ENCODE measurements around the gene CR1L.

CR1L gene

GRCh38 chr1:207646944-207647579 is 2.1 kb downstream of the CR1L start:
- no peak for TF ChIP-seq EGR1 (IDR thresholded peaks at IDR 0.05)
- no peak for TF ChIP-seq NFIC (IDR thresholded peaks at IDR 0.05)
- no peak for TF ChIP-seq FOXM1 (IDR thresholded peaks at IDR 0.05; ENCODE audit: borderline replicate concordance, low read depth)
- TF ChIP-seq USF1 (IDR thresholded peaks at IDR 0.05): no peak
- TF ChIP-seq ZBTB7A (IDR thresholded peaks at IDR 0.05; ENCODE audit: low read depth): no peak
- TF ChIP-seq TEAD4 (IDR thresholded peaks at IDR 0.05): no peak
- TF ChIP-seq TCF12 (IDR thresholded peaks at IDR 0.05; ENCODE audit: low read depth): no peak
- no peak for TF ChIP-seq MAX (IDR thresholded peaks at IDR 0.05)
- TF ChIP-seq TAF1 (IDR thresholded peaks at IDR 0.05; ENCODE audit: low read depth): no peak
- no peak for TF ChIP-seq EP300 (IDR thresholded peaks at IDR 0.05; ENCODE audit: borderline replicate concordance)
- TF ChIP-seq RAD21 (IDR thresholded peaks at IDR 0.05; ENCODE audit: low read depth): no peak
- no peak for TF ChIP-seq CEBPB (IDR thresholded peaks at IDR 0.05)

DNA sequence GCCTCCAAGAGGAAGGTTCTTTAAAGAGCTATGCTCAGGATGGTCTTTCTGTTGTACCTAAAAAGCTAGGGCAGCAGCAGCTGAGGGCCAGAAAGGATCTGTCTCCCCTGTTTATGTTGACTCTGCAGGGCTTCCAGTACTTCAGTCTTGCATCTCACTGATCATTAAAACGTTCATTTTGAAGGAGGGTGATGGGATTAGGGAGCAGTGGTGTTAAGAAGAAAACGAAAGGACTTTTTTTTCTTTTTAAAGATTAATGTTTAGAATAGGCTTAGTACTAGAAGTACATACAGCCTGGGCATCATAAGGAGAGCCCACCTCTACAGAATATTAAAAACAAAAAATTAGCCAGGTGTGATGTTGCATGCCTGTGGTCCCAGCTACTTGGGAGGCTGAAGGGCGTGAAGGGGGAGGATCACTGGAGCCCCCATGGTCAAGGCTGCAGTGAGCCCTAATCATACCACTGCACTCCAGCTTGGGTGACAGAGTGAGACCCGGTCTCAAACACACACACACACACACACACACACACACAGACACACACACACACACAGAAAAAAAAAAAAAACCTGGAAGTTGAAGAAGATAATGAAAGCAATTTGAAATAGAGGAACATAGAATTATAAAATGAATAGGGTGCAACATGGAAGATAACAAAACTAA is 2.9 kb downstream of the CR1L start:
- no peak for TF ChIP-seq USF1 (IDR thresholded peaks at IDR 0.05)
- TF ChIP-seq MAX (IDR thresholded peaks at IDR 0.05): no peak
- TF ChIP-seq CREB1 (IDR thresholded peaks at IDR 0.05; ENCODE audit: low read depth): no peak
- TF ChIP-seq, protein P1, sequence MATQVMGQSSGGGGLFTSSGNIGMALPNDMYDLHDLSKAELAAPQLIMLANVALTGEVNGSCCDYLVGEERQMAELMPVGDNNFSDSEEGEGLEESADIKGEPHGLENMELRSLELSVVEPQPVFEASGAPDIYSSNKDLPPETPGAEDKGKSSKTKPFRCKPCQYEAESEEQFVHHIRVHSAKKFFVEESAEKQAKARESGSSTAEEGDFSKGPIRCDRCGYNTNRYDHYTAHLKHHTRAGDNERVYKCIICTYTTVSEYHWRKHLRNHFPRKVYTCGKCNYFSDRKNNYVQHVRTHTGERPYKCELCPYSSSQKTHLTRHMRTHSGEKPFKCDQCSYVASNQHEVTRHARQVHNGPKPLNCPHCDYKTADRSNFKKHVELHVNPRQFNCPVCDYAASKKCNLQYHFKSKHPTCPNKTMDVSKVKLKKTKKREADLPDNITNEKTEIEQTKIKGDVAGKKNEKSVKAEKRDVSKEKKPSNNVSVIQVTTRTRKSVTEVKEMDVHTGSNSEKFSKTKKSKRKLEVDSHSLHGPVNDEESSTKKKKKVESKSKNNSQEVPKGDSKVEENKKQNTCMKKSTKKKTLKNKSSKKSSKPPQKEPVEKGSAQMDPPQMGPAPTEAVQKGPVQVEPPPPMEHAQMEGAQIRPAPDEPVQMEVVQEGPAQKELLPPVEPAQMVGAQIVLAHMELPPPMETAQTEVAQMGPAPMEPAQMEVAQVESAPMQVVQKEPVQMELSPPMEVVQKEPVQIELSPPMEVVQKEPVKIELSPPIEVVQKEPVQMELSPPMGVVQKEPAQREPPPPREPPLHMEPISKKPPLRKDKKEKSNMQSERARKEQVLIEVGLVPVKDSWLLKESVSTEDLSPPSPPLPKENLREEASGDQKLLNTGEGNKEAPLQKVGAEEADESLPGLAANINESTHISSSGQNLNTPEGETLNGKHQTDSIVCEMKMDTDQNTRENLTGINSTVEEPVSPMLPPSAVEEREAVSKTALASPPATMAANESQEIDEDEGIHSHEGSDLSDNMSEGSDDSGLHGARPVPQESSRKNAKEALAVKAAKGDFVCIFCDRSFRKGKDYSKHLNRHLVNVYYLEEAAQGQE (IDR thresholded peaks at IDR 0.05; ENCODE audit: low read depth): no peak
- no peak for TF ChIP-seq EGR1 (IDR thresholded peaks at IDR 0.05)
- TF ChIP-seq EP300 (IDR thresholded peaks at IDR 0.05; ENCODE audit: borderline replicate concordance): no peak
- no peak for TF ChIP-seq NFIC (IDR thresholded peaks at IDR 0.05)
- no peak for TF ChIP-seq ZBTB7A (IDR thresholded peaks at IDR 0.05; ENCODE audit: low read depth)
- no peak for TF ChIP-seq CEBPB (IDR thresholded peaks at IDR 0.05)
- TF ChIP-seq TAF1 (IDR thresholded peaks at IDR 0.05; ENCODE audit: low read depth): no peak
- no peak for TF ChIP-seq TEAD4 (IDR thresholded peaks at IDR 0.05)
- no peak for TF ChIP-seq FOXM1 (IDR thresholded peaks at IDR 0.05; ENCODE audit: borderline replicate concordance, low read depth)
- TF ChIP-seq TCF12 (IDR thresholded peaks at IDR 0.05; ENCODE audit: low read depth): no peak
- TF ChIP-seq YY1 (IDR thresholded peaks at IDR 0.05; ENCODE audit: low read depth): no peak
- no peak for TF ChIP-seq RAD21 (IDR thresholded peaks at IDR 0.05; ENCODE audit: low read depth)

DNA sequence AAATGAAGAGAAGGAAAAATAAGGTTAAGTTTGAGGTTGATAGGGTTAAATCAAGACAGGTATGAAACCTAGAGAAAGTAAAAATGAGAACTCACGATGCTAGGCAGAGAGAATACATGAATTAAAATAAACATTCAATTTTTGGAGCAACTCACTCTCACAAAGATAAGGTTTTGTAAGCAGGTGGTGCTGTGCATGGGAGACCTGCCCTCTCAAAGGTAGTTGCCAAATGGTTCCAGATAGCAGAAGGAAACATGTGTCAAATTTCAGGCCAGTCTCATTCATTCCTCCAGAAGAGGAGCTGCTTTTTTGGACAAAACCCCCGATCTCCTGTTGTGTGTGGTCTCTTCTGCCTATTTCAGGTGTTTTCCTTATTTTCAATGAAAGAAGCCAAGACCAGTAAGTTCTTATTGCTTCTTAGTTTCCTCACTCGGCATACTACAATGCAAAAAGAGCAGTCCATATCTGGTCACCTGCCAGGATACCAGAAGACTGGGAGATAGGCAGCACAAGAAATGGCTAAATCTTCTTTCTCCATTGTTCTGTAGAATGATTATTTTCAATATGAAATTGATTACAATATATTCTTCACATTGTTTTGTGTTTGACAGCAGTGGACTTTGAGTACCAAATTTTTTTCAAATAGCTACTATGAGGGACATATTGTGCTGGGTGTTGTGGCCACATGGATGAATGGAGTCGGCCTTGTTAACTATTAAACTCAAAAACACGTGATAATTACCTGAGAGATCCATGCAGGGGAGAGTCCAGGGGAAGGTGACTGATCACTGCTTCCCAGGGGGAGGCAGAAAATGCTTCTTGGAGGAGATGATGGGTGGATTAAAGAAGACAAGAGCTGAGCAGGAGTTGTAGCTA is 3.6 kb downstream of the CR1L start:
- no peak for TF ChIP-seq CEBPB (IDR thresholded peaks at IDR 0.05)
- TF ChIP-seq TEAD4 (IDR thresholded peaks at IDR 0.05): no peak
- TF ChIP-seq ZBTB7A (IDR thresholded peaks at IDR 0.05; ENCODE audit: low read depth): no peak
- no peak for TF ChIP-seq RAD21 (IDR thresholded peaks at IDR 0.05; ENCODE audit: low read depth)
- TF ChIP-seq CREB1 (IDR thresholded peaks at IDR 0.05; ENCODE audit: low read depth): no peak
- TF ChIP-seq TCF12 (IDR thresholded peaks at IDR 0.05; ENCODE audit: low read depth): no peak
- no peak for TF ChIP-seq NFIC (IDR thresholded peaks at IDR 0.05)
- no peak for TF ChIP-seq TAF1 (IDR thresholded peaks at IDR 0.05; ENCODE audit: low read depth)
- TF ChIP-seq YY1 (IDR thresholded peaks at IDR 0.05; ENCODE audit: low read depth): no peak

GRCh38 chr1:207649210-207649753 is 4.3 kb downstream of the CR1L start:
- TF ChIP-seq USF1 (IDR thresholded peaks at IDR 0.05) (no peak), YY1 (IDR thresholded peaks at IDR 0.05; ENCODE audit: low read depth) (no peak), FOXM1 (IDR thresholded peaks at IDR 0.05; ENCODE audit: borderline replicate concordance, low read depth) (no peak), TEAD4 (IDR thresholded peaks at IDR 0.05) (no peak), CREB1 (IDR thresholded peaks at IDR 0.05; ENCODE audit: low read depth) (no peak), CEBPB (IDR thresholded peaks at IDR 0.05) (no peak), EP300 (IDR thresholded peaks at IDR 0.05; ENCODE audit: borderline replicate concordance) (no peak), ZBTB7A (IDR thresholded peaks at IDR 0.05; ENCODE audit: low read depth) (no peak), TCF12 (IDR thresholded peaks at IDR 0.05; ENCODE audit: low read depth) (no peak), MAX (IDR thresholded peaks at IDR 0.05) (no peak), EGR1 (IDR thresholded peaks at IDR 0.05) (no peak), NFIC (IDR thresholded peaks at IDR 0.05) (no peak), RAD21 (IDR thresholded peaks at IDR 0.05; ENCODE audit: low read depth) (no peak), TAF1 (IDR thresholded peaks at IDR 0.05; ENCODE audit: low read depth) (no peak)
- TF ChIP-seq, protein P1 (IDR thresholded peaks at IDR 0.05; ENCODE audit: low read depth): no peak
